ENCODE measurements around the gene GPC5.
"Not testable (repeated sequence)": the region's sequence is repeated elsewhere in the genome, so short reads cannot be mapped to it uniquely, and the experiment has no call there.

GPC5 gene

DNA sequence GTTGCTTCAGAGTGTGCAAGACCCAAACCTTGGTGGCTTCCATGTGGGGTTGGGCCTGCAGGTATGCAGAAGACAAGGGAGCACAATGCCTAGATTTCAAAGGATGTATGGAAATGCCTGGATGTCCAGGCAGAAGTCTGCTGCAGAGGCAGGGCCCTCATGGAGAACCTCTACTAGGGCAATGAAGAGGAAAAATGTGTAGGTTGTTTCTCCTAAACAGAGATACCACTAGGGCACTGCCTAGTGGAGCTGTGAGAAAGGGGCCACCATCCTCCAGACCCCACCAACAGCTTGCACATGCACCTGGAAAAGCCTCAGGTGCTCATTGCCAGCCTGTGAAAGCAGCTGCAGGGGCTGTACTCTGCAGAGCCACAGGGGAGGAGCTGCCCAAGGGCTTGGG is 1295.6 kb downstream of the GPC5 start:
- DNase-seq (ENCODE audit: low read depth in 1 of 2, low spot score in 1 of 2): no peak

DNA sequence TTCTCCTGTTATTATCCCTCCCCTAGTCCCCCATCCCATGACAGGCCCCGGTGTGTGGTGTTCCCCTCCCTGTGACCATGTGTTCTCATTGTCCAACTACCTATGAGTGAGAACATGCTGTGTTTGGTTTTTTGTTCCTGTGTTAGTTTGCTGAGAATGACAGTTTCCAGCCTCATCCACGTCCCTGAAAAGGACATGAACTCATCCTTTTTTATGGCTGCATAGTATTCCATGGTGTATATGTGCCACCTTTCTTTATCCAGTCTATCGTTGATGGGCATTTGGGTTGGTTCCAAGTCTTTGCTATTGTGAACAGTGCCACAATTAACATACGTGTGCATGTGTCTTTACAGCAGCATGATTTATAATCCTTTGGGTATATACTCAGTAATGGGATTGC is 1297.4 kb downstream of the GPC5 start:
- not testable (repeated sequence) for DNase-seq (ENCODE audit: low read depth in 1 of 2, low spot score in 1 of 2)

DNA sequence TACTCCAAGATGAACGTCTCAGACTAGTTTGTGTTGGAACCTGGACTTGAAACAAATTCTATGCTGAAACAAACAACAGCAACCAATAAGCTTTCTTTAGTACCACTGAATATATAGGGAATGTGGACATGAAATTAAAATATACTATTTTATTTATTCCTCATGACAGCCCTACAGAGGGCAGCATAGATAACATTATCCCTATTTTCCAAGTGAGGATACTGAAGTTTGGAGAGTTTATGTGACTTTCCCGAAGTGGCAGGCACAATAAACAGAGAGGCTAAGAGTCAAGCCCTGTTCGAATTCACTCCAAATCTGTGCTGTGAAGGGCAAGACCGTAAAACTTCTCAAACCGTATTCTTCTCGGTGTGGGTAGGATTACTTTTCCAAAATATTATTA is 1318.3 kb downstream of the GPC5 start:
- no peak for DNase-seq (ENCODE audit: low read depth in 1 of 2, low spot score in 1 of 2)

DNA sequence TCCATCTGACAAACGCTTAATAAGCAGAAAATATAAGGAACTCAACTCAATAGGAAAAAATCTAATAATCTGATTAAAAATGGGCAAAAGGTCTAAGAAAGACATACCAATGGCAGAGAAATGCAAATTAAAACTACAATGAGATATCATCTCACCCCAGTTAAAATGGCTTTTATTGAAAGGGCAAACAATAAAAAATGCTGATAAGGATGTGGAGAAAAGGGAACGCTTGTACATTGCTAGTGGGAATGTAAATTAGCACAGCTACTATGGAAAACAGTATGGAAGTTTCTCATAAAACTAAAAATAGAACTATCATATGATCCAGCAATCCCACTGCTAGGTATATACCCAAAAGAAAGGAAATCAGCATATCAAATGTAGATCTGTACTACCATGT is 1319.4 kb downstream of the GPC5 start:
- DNase-seq (ENCODE audit: low read depth in 1 of 2, low spot score in 1 of 2): no peak

DNA sequence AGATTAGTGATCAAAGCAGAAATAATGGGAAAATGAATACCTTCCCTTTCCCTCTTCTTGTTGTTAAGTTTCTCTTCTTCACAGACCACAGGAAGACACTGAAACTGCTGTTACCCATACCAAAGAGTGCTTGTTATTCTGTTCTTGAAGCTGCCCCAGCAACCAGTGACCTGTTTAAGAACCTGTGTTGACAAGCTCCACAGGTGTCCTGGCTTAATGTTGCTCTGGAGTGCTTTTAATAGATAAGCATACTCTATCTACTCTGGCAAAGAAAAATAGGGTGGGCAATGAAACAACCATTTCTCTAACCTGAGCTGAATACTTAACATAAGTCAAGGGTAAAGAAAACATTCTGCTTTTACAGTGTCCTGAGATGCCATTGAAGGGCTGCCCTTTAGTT is 1321.4 kb downstream of the GPC5 start:
- no peak for DNase-seq (ENCODE audit: low read depth in 1 of 2, low spot score in 1 of 2)

DNA sequence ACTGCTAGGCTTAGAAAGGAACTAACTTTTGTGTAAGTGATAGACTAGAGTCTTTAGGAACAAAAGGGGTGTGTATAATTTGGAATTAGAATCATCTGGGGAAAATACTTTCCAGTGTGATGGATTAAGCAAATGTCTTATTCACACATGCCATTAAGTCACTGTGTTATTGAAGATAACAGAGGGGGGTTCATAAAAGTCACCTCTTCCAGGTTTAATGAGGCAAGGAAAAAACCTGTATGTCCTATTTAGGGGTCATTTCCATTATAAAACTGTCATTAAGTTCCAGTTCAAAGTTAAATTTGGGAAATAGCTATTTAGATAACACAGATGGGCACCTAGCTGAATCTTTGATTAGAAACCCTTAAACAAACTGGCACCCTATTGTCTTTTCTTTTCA is 1323.2 kb downstream of the GPC5 start:
- no peak for DNase-seq (ENCODE audit: low read depth in 1 of 2, low spot score in 1 of 2)

DNA sequence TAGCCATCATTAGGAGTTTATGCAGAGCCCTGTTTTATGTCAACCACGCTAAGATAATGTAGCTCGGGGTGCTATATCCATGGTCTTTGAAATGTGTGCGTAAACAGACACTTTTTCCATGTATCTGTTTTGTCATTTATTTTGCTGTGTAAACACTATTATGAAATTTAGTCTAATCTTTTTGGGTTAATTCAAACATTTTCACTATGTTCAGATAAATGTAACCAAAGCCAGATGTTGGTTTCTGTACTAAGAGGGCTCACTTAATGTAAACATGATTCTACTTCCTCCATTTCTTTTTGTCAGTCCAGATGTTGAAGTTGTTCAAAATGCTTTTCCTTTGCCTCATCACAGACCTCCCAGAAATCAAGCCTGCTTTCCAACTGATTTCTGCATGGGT is 1328.7 kb downstream of the GPC5 start:
- DNase-seq (ENCODE audit: low read depth in 1 of 2, low spot score in 1 of 2): no peak

DNA sequence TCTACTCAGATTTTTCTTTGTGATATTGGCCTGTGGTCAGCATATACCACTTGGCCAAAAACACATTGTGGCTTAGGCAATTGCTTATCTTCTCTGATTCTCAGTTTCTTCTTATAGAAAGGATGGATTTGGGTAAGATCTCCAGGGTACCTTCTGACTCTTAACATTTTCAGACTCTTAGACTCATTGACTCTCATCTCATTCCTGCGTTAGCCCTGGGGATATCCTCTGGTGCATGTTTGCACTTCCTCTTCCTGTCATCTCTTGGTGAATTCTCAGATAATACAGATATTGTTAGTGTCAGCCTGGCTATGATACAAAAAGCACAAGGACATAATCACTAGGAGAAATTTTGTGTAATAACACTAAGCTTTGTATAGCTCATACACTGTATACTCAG is 1335.6 kb downstream of the GPC5 start:
- no peak for DNase-seq (ENCODE audit: low read depth in 1 of 2, low spot score in 1 of 2)

DNA sequence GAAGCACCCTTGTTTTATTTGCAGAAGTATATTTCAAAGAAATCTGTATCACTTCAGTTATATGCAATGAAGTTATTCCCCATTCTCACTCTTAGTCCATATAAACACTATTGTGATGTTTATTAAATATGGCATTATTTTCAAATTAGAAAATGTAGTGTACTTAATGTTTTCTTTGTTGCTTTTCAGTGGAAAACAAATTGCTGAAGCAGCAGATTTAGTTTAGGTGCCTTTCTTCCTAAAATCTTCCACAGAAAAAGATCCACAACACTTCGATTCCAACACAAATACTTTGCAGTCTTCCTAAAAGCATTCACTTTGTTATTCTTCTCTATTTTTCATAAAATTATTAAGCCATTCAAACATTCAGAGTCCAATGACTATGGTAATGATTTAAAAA is 1336.1 kb downstream of the GPC5 start:
- DNase-seq (ENCODE audit: low read depth in 1 of 2, low spot score in 1 of 2): no peak

DNA sequence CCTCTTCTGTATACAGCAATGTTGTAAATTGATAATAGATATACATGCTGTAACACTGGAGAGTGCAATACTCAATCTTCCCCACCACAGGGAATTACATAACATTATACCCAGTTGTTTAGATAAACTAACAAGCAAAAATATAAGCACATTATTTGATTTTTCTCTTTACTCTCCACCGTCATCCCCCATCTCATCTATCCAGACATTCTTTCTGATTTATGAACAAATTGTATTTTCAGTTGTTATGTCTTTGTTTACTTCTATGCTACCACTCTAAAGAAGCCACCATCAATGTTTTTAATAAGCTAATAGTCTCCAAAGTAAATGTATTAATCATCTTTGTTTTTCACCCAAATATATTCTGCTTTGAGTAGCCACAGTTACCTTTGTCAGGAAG is 1337.5 kb downstream of the GPC5 start:
- DNase-seq (ENCODE audit: low read depth in 1 of 2, low spot score in 1 of 2): no peak

DNA sequence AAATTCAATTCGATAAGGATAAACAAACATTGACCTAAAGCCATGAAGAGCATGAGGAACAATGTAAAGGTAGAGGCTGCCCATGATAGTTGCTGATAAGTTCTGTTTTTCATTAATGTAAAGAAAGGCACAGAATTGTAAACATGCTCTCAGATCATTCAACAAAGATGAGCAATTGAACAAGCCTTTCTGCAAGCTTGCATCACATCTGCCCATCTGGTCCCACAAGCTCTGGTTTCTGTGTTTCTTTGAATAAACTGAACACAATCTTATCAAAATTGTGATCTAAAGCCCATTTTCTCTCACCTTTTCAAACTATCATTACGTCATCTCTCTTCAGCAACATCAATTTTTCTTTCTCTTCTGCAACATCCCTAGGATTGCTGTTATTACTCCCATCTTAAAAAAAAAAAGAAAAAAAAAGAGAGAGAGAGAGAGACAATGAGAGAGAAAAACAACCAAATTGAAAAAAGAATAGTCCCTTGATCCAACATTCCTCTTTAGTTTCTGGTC is 1340.9 kb downstream of the GPC5 start:
- no peak for DNase-seq (ENCODE audit: low read depth in 1 of 2, low spot score in 1 of 2)

DNA sequence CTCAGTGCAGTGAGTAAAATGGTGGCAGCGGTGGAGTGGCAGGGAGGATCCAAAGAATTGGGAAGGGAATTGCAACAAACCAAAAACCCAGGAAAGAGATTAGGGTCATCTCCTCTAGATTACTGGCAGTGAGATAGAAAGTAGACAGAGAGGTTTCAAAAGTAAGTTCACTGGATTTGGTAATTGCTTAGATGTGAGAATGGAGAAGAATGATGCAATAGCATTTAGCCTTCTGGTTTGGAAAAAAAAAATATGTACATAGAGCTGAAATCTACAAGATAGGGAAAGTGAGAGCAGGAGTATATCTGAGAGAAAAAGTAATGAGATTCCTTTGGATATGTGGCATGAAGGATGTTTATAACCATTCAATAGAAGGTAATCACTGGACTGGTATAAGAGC is 1345.6 kb downstream of the GPC5 start:
- no peak for DNase-seq (ENCODE audit: low read depth in 1 of 2, low spot score in 1 of 2)

DNA sequence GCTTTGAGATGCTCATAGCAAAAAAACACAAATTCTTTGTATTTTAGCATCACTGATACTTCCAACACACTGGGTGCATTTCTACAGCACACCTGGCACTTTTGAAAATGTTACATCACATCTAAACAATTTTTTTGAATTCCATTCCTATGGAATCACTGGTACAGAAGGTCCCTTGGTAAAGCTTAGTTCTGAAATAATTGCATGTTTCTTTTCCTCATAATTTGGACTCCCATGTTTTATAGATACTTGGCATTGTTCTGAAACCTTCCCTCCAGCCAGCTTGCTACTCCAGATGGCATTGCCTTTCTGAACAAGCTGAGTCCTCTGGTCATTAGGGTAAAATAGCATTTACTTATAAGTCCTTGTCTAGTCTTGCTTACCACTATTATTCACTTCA is 1346.8 kb downstream of the GPC5 start:
- DNase-seq (ENCODE audit: low read depth in 1 of 2, low spot score in 1 of 2): no peak

DNA sequence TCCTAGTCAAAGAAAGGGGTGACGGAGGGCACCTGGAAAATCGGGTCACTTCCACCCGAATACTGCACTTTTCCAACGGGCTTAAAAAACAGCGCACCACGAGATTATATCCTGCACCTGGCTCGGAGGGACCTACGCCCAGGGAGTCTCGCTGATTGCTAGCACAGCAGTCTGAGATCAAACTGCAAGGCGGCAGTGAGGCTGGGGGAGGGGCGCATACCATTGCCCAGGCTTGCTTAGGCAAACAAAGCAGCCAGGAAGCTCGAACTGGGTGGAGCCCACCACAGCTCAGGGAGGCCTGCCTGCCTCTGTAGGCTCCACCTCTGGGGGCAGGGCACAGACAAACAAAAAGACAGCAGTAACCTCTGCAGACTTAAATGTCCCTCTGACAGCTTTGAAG is 1354.3 kb downstream of the GPC5 start:
- DNase-seq (ENCODE audit: low read depth in 1 of 2, low spot score in 1 of 2): not testable (repeated sequence)

DNA sequence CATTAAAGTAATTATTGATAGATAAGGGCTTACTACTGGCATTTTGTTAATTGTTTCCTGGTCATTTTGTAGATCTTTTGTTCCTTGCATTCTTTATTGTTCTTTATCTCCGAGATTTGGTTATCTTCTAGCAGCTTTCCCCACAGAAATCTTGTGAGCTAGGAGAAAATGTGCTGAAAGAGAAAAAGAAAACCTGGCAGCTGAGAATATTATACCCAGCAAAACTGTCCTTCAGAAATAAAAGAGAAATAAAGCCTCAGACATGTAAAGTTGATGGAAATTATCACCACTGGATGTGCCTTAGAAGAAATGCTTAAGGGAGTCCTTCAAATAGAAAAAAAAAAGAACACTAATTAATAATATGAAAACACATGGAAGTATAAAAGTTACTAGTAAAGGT is 1363.3 kb downstream of the GPC5 start:
- no peak for DNase-seq (ENCODE audit: low read depth in 1 of 2, low spot score in 1 of 2)

DNA sequence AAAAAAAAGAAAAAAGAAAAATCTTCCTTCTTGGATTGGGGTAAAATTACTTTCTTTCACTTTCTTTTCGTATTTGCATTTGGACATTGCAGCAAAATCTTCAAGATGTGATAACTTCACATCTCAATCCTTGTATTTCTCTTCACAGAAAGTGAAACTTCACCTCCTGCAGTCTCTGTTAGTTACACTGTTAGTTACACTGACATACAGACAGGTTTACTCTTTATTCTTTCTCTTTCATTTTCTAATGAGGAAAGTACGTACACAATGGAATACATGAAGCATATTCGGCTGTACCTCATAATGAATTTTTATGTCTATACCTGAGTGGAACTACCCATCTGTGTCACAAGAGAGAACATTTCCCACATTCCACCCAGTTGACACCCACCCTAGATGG is 1369.0 kb downstream of the GPC5 start:
- DNase-seq (ENCODE audit: low read depth in 1 of 2, low spot score in 1 of 2): no peak

DNA sequence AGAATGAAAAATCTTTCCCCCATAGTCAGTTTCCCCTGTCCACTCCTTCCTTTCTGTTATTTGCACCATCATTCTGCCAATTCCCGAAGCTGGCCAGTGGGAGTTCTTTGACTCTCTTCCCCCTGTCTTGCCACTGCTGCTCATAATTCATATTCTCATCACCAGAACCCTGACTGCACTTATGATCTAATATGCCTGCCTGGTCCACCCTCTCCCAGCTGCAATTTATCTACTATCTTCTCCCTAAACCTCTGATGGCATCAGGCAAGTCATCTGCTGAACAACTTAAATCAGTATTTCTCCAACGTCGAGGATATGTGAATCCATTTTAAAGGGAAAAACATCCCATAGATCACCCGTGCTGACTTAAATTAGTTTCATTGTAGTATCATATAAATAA is 1370.2 kb downstream of the GPC5 start:
- no peak for DNase-seq (ENCODE audit: low read depth in 1 of 2, low spot score in 1 of 2)

DNA sequence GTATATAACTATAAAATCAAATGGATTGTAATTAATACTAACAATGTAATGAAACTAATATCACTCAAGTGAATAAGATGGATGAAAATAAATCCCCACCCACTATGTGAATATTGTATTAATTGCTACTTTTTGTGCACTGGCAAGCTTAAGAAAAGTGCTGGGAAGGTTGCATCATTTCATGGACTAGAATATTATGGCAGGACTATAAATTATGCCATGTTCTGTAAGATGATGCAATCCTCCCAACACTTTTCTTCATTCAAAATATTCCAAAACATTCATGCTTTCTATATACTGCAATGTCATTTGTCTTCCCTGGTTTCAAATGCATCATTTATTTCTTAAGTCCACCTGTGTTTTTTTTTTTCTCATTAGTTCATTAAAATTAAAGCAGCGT is 1370.6 kb downstream of the GPC5 start:
- DNase-seq (ENCODE audit: low read depth in 1 of 2, low spot score in 1 of 2): no peak

DNA sequence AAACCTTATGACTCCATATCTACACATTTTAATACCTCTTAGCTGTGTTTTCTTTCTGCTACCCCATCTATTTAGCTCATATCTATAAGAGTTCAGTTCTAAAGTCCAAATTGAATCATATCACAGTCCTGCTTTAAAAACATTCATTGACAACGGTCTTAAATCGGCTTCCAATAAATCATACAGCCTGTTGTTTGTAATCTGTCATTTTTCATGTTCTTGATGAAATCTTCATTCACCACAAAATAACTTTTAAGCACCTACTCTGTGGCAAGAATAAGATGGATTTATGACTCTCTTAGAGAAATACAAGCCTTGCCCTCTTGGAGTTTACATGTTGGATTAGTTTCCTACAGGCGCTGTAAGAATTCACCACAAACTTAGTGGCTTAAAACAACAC is 1377.2 kb downstream of the GPC5 start:
- DNase-seq (ENCODE audit: low read depth in 1 of 2, low spot score in 1 of 2): no peak

DNA sequence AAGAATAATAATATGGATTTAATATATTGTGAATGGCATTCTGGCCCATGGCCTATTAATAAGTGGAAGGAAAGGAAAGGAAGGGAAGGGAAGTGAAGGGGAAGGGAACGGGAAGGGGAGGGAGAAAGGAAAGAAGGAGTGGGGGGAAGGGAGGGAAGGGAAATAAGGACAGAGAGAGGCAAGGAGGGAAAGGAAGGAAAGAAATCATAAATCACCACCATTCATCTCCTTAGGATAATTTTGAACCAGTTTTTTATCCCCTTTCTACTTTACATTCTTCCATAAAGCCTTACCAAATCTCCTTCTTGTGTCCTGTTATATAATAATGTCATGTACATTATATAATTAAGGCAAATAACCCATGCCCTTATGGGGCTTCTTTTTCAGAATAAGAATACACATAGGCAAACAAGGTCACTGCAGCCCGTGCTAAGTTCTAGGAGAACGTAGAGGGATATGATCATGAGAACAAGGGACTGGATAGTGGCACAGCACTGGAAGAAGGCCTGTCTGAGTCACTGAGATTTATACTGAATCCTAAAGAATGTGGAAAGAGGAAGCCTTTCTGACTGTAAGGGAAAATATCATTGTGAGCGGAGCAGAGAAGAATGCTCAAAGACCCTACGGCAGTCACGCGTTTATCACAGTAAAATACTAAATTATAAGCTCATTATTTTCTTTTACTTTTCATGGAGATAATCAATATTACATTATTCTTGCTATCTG is 1383.7 kb downstream of the GPC5 start:
- DNase-seq (ENCODE audit: low read depth in 1 of 2, low spot score in 1 of 2): no peak

DNA sequence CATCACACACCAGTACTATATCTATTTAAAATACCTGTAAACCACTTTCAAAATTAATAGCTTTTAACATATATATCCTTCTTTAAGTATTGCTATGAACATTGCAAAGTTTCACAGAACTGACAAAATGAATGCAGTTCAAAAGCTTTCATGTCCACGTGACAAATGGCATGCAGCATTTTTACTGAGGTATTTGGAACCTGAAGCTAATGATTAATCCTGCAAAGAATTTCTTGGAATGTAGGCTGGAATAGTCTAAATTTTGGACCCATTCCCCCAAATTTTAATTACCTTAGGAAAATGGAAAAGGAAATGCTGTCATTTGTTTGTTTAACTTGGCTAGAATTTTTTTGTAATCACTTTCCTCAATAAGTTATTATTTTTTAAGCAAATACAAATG is 1404.4 kb downstream of the GPC5 start:
- DNase-seq (ENCODE audit: low read depth in 1 of 2, low spot score in 1 of 2): no peak

DNA sequence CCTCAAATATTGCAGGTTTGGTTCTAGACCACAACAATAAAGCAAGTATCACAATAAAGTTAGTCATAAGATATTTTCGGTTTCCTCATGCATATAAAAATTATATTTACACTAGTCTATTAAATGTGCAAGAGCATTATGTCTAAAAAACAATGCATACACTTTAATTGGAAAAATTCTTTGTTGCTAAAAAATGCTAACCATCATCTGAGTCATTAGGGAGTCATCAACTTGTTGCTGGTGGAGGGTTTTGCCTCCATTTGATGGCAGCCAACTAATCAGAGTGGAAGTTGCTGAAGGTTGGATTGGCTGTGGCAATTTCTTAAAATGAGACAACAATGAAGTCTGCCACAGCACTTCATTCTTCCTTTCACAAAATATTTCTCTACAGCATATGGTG is 1405.9 kb downstream of the GPC5 start:
- DNase-seq (ENCODE audit: low read depth in 1 of 2, low spot score in 1 of 2): no peak

DNA sequence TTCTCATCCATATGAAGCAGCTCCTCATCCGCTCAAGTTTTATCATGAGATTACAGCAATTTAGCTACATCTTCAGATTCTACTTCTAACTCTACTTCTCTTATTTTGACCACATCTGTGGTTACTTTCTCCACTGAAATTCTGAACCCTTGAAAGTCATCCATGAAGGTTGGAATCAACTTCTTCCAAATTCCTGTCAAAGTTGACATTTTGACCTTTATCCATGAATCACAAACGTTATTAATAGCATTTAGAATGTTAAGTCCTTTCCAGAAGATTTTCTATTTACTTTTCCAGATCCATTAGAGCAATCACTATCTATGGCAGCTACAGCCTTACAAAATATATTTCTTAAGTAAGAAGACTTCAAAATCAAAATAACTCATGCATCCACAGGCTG is 1406.5 kb downstream of the GPC5 start:
- DNase-seq (ENCODE audit: low read depth in 1 of 2, low spot score in 1 of 2): no peak

DNA sequence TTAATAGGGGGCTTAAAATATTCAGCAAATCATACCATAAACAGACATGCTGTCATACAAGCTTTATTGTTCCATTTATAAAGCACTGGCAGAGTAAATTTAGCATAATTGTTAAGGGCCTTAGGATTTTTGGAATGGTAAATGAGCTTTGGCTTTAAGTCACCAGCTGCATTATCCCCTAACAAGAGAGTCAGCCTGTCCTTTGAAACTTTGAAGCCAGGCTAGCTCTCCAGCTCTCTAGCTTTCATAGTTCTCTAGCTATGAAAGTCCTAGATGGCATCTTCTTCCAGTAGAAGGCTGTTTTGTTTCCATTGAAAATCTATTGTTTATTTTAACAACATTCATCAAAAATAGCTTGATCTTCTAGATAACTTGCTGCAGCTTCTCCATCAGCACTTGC is 1407.3 kb downstream of the GPC5 start:
- no peak for DNase-seq (ENCODE audit: low read depth in 1 of 2, low spot score in 1 of 2)

All from activated T-helper 1 cell treated with anti-CD3 and anti-CD28 coated beads, Interleukin-2, amount 50 U/mL, for 16 hours (primary cell).